K562 (cell line): ENCODE measurements around the gene GNG7. TPM values are rescaled to one million over a fixed set of nuclear protein-coding genes. Genes with fewer than 3 reads are reported as not detected.

Experiments
- ATAC-seq: fragments of 200-7000 bp; cut with Tn5 transposase; 3 replicates; pipeline ENCODE4 v1.9.1; 2020; ENCODE audit warnings: moderate library complexity
- BruUV-seq: library from RNA; stranded (reverse); fragments of 400-500 nt; replicated peaks from 2 replicates; lab custom pipeline; 2021; lab: Mats Ljungman, UMichigan
- CTCF ChIA-PET: fragments of 300-600 bp; formaldehyde crosslinking; extraction: SDS; loops from one replicate; lab custom pipeline; 2021; ENCODE audit warnings: low intra/inter-chr PET ratio; lab: Yijun Ruan, JAX
- POLR2A ChIA-PET: fragments of 300-600, 350-650 bp; sonication (Branson Sonifier 250); formaldehyde crosslinking; extraction: SDS; loops from one replicate; lab custom pipeline; 2021; ENCODE audit warnings: antibody characterized with exemption, inconsistent platforms; lab: Yijun Ruan, JAX
- DNase-seq, 4 experiments: peaks; one replicate each; pipeline versions ENCODE4 v3.0.0 to v3.0.0-alpha.2; 2011 to 2018; ENCODE audit warnings: low spot score in 3 of 4, mixed read lengths in 3 of 4; ENCODE audit errors: extremely low read depth in 1 of 4
- FAIRE-seq: peaks from 2 replicates; lab custom pipeline; 2011; peaks lifted over from hg19 to GRCh38; lab: Jason Lieb, UNC
- H2AFZ ChIP-seq: 2 replicates; pipeline ENCODE4 v1.6.0; 2011; ENCODE audit warnings: low read depth, low read length, control low read depth, inconsistent platforms
- H3K27ac ChIP-seq: fragments of 200-600 bp; 3 replicates; pipeline ENCODE4 v1.8.0; 2011; ENCODE audit warnings: low read depth, mild to moderate bottlenecking, control low read depth, inconsistent platforms, low read length, moderate library complexity, mixed read lengths; ENCODE audit errors: extremely low read depth
- H3K27me3 ChIP-seq, 2 experiments: fragments of 300-600 bp in 1 of 2; 2 replicates in 1 of 2; 3 replicates in 1 of 2; pipeline versions ENCODE4 v1.6.0 to v1.8.0; 2011; ENCODE audit warnings: inconsistent platforms in 2 of 2, low read length in 2 of 2, mild to moderate bottlenecking in 1 of 2, mixed read lengths in 1 of 2, moderate library complexity in 1 of 2; ENCODE audit not compliant: control insufficient read depth in 2 of 2, insufficient read depth in 2 of 2
- H3K36me3 ChIP-seq: fragments of 300-600 bp; 3 replicates; pipeline ENCODE4 v1.8.0; 2011; ENCODE audit warnings: mild to moderate bottlenecking, low read length, inconsistent platforms; ENCODE audit not compliant: control insufficient read depth, insufficient read depth
- H3K4me1 ChIP-seq, 2 experiments: fragments of 200-600 bp in 1 of 2; replicated peaks in 1 of 2; 2 replicates in 1 of 2; 3 replicates in 1 of 2; pipeline versions ENCODE4 v1.5.1 to v1.8.0; 2011; ENCODE audit warnings: inconsistent platforms in 2 of 2, low read length in 2 of 2, mild to moderate bottlenecking in 1 of 2, mixed read lengths in 1 of 2, moderate library complexity in 1 of 2; ENCODE audit not compliant: control insufficient read depth in 2 of 2, insufficient read depth in 2 of 2
- H3K4me2 ChIP-seq: 2 replicates; pipeline ENCODE4 v1.6.1; 2011; ENCODE audit warnings: low read length, control low read depth, inconsistent platforms, mixed read lengths; ENCODE audit not compliant: insufficient read depth
- H3K4me3 ChIP-seq: fragments of 200-600 bp; sonication (generic), shearing (Covaris generic); 2 replicates; pipeline ENCODE4 v1.5.1; 2016; ENCODE audit warnings: control low read depth, inconsistent platforms
- H3K79me2 ChIP-seq: fragments of 200-600 bp; 3 replicates; pipeline ENCODE4 v1.8.0; 2011; ENCODE audit warnings: low read length, inconsistent platforms; ENCODE audit not compliant: control insufficient read depth, insufficient read depth
- H3K9ac ChIP-seq, 2 experiments: 2 replicates each; pipeline versions ENCODE4 v1.6.0 to v1.6.1; 2011; ENCODE audit warnings: low read depth in 2 of 2, low read length in 2 of 2, control low read depth in 1 of 2, inconsistent platforms in 1 of 2, mild to moderate bottlenecking in 1 of 2, mixed read lengths in 1 of 2; ENCODE audit not compliant: insufficient read depth in 1 of 2
- H3K9me1 ChIP-seq: one replicate; pipeline ENCODE4 v1.6.0; 2011; ENCODE audit warnings: inconsistent platforms, mild to moderate bottlenecking, low read length, moderate library complexity; ENCODE audit not compliant: control insufficient read depth, insufficient read depth
- H3K9me3 ChIP-seq: replicated peaks from 2 replicates; pipeline ENCODE4 v1.5.1; 2011; ENCODE audit warnings: low read depth, low read length, inconsistent platforms; ENCODE audit not compliant: control insufficient read depth, insufficient read depth
- H4K20me1 ChIP-seq: replicated peaks from 2 replicates; pipeline ENCODE4 v1.6.1; 2011; ENCODE audit warnings: low read length, inconsistent platforms, mixed read lengths; ENCODE audit not compliant: control insufficient read depth, insufficient read depth
- BCOR ChIP-seq: fragments of 450-650 bp; IDR thresholded peaks from 2 replicates; pipeline ENCODE4 v1.6.1; 2016
- CEBPB ChIP-seq: fragments of 450-650 bp; IDR thresholded peaks from 2 replicates; pipeline ENCODE4 v1.6.1; 2016; ENCODE audit warnings: missing genetic modification characterization, missing compliant biosample characterization
- ETV1 ChIP-seq: fragments of 450-650 bp; conservative IDR thresholded peaks from 2 replicates; pipeline ENCODE4 v1.6.1; 2016; ENCODE audit warnings: missing genetic modification characterization, control low read depth, low read depth, missing compliant biosample characterization
- FOS ChIP-seq: IDR thresholded peaks from 3 replicates; pipeline ENCODE4 v1.6.1; 2011; ENCODE audit not compliant: insufficient read length; ENCODE audit errors: extremely low read depth
- GABPA ChIP-seq: fragments of 200-800 bp; sonication (Bioruptor generic); conservative IDR thresholded peaks from 2 replicates; pipeline ENCODE4 v1.6.1; 2016; ENCODE audit warnings: low read depth, missing genetic modification characterization, missing compliant biosample characterization
- MCM7 ChIP-seq, 2 experiments: fragments of 450-650 bp; IDR thresholded peaks; 2 replicates each; pipeline ENCODE4 v1.6.1; 2016 to 2018
- NFE2 ChIP-seq: IDR thresholded peaks from 2 replicates; pipeline ENCODE4 v1.6.1; 2014; ENCODE audit warnings: antibody characterized with exemption, low read depth
- WGBS: fragments of 100-300 bp; shearing (Covaris generic); methylation state at CpG from one replicate; pipeline ENCODE4 v1.1.6; 2016; ENCODE audit warnings: low coverage, mixed read lengths; ENCODE audit not compliant: insufficient coverage; ENCODE audit errors: missing lambda C conversion rate; 5-methylcytosine and 5-hydroxymethylcytosine counted together
- in situ Hi-C: fragments of 300-500 bp; cut with MboI; formaldehyde crosslinking; loops from 4 replicates; pipeline ENCODE4 v1.15.0; 2018; ENCODE audit warnings: inconsistent platforms, mixed read lengths
- intact Hi-C: fragments of 100-400 bp; cut with micrococcal nuclease; formaldehyde crosslinking; loops from 2 replicates; pipeline ENCODE4 v1.14.2; 2022
- polyA plus RNA-seq, 8 experiments: library from polyadenylated mRNA; depleted of rRNA in 4 of 8; stranded (reverse) in 5 of 8; unstranded in 3 of 8; fragments of >200 nt; fragmentation: Nextera tagmentation in 2 of 8; fragmentation: Illumina TruSeq in 1 of 8; extraction: Ambion mirVana in 2 of 8; extraction: Trizol in 1 of 8; gene quantifications; 2 replicates each; pipeline versions ENCODE4 v1.2.1 to v1.2.3, GENCODE V29; 2011 to 2014; ENCODE audit warnings: inconsistent platforms in 1 of 8, missing spikeins in 1 of 8
- total RNA-seq, 7 experiments: library from RNA; depleted of rRNA in 6 of 7; stranded (reverse); fragments of >200 nt in 6 of 7; fragmentation: Illumina TruSeq in 2 of 7; extraction: Trizol in 2 of 7; gene quantifications; 2 replicates each; pipeline versions ENCODE4 v1.2.1 to v1.2.3, GENCODE V29; 2011 to 2021; ENCODE audit warnings: low replicate concordance in 1 of 7
- TF ChIP-seq, protein P1 (sequence below): fragments of 450-650 bp; IDR thresholded peaks from 2 replicates; pipeline ENCODE4 v1.6.1; 2016; ENCODE audit warnings: missing biosample characterization, missing genetic modification characterization

Gene GNG7
- total and polyA plus RNA-seq, 9 of the 15 experiments (the other 6 are each of a cell fraction or from before 2014, with no cell fraction given), result 0.01 to 0.20 (median 0.06) TPM; not detected in 1

DNA sequence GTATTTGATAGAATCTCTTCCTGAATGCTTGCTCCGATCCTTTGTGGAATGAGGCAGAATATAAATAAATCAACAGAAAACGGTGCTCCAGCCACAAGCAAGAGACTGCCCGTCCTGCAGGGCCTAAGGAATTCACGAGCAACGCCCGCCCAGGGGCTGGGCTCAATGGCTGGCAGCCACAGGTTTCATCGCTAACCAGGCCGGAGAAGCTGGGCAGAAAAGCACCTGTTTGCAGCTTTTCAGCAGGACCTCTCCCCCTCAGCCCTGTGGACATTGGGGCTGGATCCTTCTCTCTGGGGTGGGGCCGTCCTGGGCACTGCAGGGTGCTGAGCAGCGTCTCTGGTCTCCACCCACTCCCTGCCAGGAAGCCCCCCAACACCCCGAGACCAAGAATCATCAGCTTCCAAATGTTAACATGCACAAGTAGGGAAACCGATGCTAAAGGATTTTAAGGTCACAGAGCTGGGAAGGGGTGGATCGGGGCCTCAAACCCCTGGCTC lies 124.1 kb downstream of the GNG7 start (continued):
- TF ChIP-seq MCM7 (IDR thresholded peaks at IDR 0.05) (no peak), GABPA (tag) (no peak), ETV1 (tag) (no peak), BCOR (no peak), NFE2 (no peak)
- TF ChIP-seq, protein P1, sequence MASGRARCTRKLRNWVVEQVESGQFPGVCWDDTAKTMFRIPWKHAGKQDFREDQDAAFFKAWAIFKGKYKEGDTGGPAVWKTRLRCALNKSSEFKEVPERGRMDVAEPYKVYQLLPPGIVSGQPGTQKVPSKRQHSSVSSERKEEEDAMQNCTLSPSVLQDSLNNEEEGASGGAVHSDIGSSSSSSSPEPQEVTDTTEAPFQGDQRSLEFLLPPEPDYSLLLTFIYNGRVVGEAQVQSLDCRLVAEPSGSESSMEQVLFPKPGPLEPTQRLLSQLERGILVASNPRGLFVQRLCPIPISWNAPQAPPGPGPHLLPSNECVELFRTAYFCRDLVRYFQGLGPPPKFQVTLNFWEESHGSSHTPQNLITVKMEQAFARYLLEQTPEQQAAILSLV (tag), result no peak

DNA sequence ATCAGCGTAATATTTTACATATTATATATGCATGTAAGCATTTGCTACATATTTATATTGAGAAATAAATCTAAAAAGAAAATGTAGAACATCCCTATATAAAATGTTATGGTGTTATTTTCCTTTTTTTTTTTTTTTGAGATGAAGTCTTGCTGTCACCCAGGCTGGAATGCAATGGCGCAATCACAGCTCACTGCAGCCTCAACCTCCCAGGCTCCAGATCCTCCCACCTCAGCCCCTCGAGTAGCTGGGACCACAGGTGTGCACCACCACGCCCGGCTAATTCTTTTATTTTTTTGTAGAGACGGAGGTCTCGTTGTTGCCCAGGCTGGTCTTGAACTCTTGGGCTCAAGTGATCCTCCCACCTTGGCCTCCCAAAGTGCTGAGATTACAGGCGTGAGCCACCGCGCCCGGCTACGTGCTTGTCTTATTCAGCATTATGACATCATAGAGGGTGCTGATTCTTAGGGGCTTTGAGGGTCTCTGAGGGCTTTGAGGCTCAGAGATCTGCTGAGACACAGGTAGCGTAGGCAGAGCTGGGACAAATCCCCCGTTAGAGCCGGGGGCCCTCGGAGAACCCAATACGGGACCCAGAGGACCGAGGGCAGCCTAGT lies 124.7 kb downstream of the GNG7 start:
- no peak for FAIRE-seq
- Histone ChIP-seq H3K9me3 (no peaks in the 10 kb centered on the region), H3K27me3 (peaks cover 0 to 46% of the 10 kb centered on the region in 2 experiments; a peak in 3 of 5 replicates), H3K9ac (no peak overlapping the region), H3K79me2 (no peaks in the 10 kb centered on the region), H3K4me1 (peaks cover 0 to 28% of the 10 kb centered on the region in 2 experiments; a peak in 2 of 5 replicates), H3K4me3 (no peak overlapping the region), H3K9me1 (no peaks in the 10 kb centered on the region), H2AFZ (no peak overlapping the region), H4K20me1 (no peaks in the 10 kb centered on the region; the same call in 1 of the 2 replicates), H3K27ac (no peak overlapping the region), H3K4me2 (no peak overlapping the region), H3K36me3 (no peaks in the 10 kb centered on the region)
- 16% methylated on average over 18 of the region's 18 CpGs for WGBS
- no peak for DNase-seq
- intact Hi-C loops, result no loop called here
- no TSS peak for BruUV-seq
- in situ Hi-C loops, result loop anchor here (5.0 kb wide), 1 partner anchor 106 kb away; no protein-coding TSS in a partner anchor
- no peak for TF ChIP-seq FOS
- peak; percentile 22; the same call in 1 of the 2 replicates for TF ChIP-seq CEBPB (tag)
- ATAC-seq, result no peak
- CTCF ChIA-PET, result interaction anchor here (3.5 kb wide), 1 partner anchor 103 kb away, joined by 47 read pairs; the partner anchor contains the start of gene GADD45B
- POLR2A ChIA-PET, result interaction anchor here (0.7 to 3.0 kb wide), 5 partner anchors 10 to 715 kb away, joined by 3 to 26 read pairs (median 3); partner anchors contain the start of gene GADD45B
